ENCODE results near the gene LY6G6C.

GRCh38 chr6:31723245-31723979 is 1.9 kb upstream of the LY6G6C start, which contains the start of gene MPIG6B:
- TF ChIP-seq RBBP5 (conservative IDR thresholded peaks at IDR 0.05): no peak
- TF ChIP-seq ZNF592 (IDR thresholded peaks at IDR 0.05): no peak
- no peak for TF ChIP-seq EP300 (IDR thresholded peaks at IDR 0.05; ENCODE audit: borderline replicate concordance in 1 of 2, control insufficient read depth in 1 of 2, low read depth in 2 of 2, low read length in 2 of 2)
- TF ChIP-seq YBX1 (IDR thresholded peaks at IDR 0.05): no peak
- TF ChIP-seq MYC (IDR thresholded peaks at IDR 0.05; ENCODE audit: insufficient read depth, insufficient read length, insufficient replicate concordance, low read length, severe bottlenecking): no peak
- no peak for TF ChIP-seq CTCF (IDR thresholded peaks at IDR 0.05 in 2 of 3, conservative IDR thresholded peaks at IDR 0.05 in 1 of 3; ENCODE audit: control insufficient read depth in 2 of 3, extremely low read depth in 1 of 3, insufficient read depth in 1 of 3, low read depth in 3 of 3, low read length in 3 of 3)
- no peak for TF ChIP-seq POLR2A (IDR thresholded peaks at IDR 0.05; ENCODE audit: low read depth, low read length)
- no peak for TF ChIP-seq BCL3 (IDR thresholded peaks at IDR 0.05; ENCODE audit: borderline replicate concordance, insufficient read depth, low read depth, low read length, poor library complexity, severe bottlenecking)
- no peak for TF ChIP-seq KDM1A (IDR thresholded peaks at IDR 0.05; ENCODE audit: borderline replicate concordance)

Measured in GM12878 (cell line).